ENCODE results near the gene SLC12A2. TPM values are rescaled to one million over a fixed set of nuclear protein-coding genes. Genes with fewer than 3 reads are reported as not detected.
A peak's percentile ranks its signal among the peaks of the same experiment; 100 is the strongest.

SLC12A2 gene
- total RNA-seq, 1 experiment from 2014 or later, result 36.9 TPM

DNA sequence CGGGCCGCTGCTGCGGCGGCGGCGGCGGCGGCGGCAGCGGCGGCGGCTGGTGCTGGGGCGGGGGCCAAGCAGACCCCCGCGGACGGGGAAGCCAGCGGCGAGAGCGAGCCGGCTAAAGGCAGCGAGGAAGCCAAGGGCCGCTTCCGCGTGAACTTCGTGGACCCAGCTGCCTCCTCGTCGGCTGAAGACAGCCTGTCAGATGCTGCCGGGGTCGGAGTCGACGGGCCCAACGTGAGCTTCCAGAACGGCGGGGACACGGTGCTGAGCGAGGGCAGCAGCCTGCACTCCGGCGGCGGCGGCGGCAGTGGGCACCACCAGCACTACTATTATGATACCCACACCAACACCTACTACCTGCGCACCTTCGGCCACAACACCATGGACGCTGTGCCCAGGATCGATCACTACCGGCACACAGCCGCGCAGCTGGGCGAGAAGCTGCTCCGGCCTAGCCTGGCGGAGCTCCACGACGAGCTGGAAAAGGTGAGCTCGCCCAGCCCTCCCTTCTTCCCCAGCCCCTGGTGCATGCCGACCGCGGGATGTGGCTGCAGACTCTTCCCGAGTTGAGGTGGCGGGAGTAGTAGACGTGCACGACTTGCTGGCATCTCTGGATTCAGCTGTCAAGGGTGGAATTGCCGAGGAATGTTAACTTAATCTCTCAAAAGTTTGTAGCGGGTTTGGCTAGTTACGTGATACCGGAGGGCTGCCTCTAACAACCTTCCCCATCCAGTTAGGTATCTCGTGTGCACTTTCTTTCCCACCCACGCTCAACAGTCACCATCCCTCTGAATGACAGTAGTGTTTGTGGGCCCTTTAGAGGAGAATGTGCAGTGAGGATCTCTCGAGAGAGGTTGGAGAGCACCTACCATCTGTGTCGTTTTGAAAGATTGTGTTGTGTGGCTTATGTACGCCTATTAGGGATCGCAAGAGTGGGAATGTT is 932 bp downstream of the SLC12A2 start:
- BruUV-seq (replicated peaks), result no TSS peak
- intact Hi-C loops (cut with micrococcal nuclease; ENCODE audit: unreplicated experiment) (loop anchor here (10.0 kb wide), 1 partner anchor 180 kb away; no protein-coding TSS in a partner anchor), in situ Hi-C loops (cut with HindIII; ENCODE audit: low pct_unique_long_range_greater_than_20kb, low sequenced_read_pairs) (no loop called here)
- POLR2A ChIA-PET, result no interaction called here
- ATAC-seq (peak; percentile 28), DNase-seq (ENCODE audit: low read depth, low spot score) (no peak)
- Histone ChIP-seq H3K27me3 (ENCODE audit: control insufficient read depth, insufficient read depth, low read length) (no peaks in the 10 kb centered on the region), H3K36me3 (ENCODE audit: control insufficient read depth, insufficient read depth, low read length) (no peaks in the 10 kb centered on the region; the same call in 1 of the 2 replicates), H3K4me3 (ENCODE audit: low read depth in 2 of 2, low read length in 2 of 2) (peak overlapping the region; percentile 64 to 77), H3K9me3 (ENCODE audit: control insufficient read depth, insufficient read depth, low read depth, low read length) (no peaks in the 10 kb centered on the region), H3K4me1 (ENCODE audit: control insufficient read depth, insufficient read depth, low read length) (peaks cover 30% of the 10 kb centered on the region), H3K27ac (ENCODE audit: low read length) (peak overlapping the region; percentile 54)
- CTCF ChIA-PET, result no interaction called here
- TF ChIP-seq SIN3A (IDR thresholded peaks at IDR 0.05; ENCODE audit: borderline replicate concordance, insufficient read depth, low read depth, low read length) (no peak), TCF7L2 (IDR thresholded peaks at IDR 0.05; ENCODE audit: low read depth, low read length) (no peak), POLR2AphosphoS5 (IDR thresholded peaks at IDR 0.05; ENCODE audit: low read depth, low read length) (no peak)
- TF ChIP-seq, protein P1, sequence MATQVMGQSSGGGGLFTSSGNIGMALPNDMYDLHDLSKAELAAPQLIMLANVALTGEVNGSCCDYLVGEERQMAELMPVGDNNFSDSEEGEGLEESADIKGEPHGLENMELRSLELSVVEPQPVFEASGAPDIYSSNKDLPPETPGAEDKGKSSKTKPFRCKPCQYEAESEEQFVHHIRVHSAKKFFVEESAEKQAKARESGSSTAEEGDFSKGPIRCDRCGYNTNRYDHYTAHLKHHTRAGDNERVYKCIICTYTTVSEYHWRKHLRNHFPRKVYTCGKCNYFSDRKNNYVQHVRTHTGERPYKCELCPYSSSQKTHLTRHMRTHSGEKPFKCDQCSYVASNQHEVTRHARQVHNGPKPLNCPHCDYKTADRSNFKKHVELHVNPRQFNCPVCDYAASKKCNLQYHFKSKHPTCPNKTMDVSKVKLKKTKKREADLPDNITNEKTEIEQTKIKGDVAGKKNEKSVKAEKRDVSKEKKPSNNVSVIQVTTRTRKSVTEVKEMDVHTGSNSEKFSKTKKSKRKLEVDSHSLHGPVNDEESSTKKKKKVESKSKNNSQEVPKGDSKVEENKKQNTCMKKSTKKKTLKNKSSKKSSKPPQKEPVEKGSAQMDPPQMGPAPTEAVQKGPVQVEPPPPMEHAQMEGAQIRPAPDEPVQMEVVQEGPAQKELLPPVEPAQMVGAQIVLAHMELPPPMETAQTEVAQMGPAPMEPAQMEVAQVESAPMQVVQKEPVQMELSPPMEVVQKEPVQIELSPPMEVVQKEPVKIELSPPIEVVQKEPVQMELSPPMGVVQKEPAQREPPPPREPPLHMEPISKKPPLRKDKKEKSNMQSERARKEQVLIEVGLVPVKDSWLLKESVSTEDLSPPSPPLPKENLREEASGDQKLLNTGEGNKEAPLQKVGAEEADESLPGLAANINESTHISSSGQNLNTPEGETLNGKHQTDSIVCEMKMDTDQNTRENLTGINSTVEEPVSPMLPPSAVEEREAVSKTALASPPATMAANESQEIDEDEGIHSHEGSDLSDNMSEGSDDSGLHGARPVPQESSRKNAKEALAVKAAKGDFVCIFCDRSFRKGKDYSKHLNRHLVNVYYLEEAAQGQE (IDR thresholded peaks at IDR 0.05; ENCODE audit: insufficient read depth in 1 of 2, low read depth in 2 of 2, low read length in 1 of 2), result no peak
- TF ChIP-seq, protein P2, sequence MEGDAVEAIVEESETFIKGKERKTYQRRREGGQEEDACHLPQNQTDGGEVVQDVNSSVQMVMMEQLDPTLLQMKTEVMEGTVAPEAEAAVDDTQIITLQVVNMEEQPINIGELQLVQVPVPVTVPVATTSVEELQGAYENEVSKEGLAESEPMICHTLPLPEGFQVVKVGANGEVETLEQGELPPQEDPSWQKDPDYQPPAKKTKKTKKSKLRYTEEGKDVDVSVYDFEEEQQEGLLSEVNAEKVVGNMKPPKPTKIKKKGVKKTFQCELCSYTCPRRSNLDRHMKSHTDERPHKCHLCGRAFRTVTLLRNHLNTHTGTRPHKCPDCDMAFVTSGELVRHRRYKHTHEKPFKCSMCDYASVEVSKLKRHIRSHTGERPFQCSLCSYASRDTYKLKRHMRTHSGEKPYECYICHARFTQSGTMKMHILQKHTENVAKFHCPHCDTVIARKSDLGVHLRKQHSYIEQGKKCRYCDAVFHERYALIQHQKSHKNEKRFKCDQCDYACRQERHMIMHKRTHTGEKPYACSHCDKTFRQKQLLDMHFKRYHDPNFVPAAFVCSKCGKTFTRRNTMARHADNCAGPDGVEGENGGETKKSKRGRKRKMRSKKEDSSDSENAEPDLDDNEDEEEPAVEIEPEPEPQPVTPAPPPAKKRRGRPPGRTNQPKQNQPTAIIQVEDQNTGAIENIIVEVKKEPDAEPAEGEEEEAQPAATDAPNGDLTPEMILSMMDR (IDR thresholded peaks at IDR 0.05), result no peak

DNA sequence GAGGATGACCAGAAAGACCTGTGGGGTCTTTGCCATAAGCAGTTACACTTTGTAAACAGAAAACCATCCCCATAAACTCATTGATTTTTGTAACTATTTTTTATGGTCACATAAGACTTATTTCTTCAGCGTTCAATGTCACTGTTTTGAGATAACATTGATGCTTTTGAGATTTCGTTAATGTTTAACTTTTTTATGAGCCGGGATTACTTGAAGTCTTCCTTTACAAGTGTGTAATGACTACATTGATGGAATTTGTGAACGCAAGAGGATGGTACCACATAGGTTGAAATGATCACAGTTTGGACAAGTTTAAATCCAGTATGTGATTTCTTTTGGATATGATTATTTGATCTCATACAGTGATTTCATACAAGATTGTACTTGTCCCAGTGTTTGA is 1.8 kb downstream of the SLC12A2 start:
- ChIA-PET CTCF (no interaction called here), POLR2A (no interaction called here)
- in situ Hi-C loops (cut with HindIII; ENCODE audit: low pct_unique_long_range_greater_than_20kb, low sequenced_read_pairs), result no loop called here
- intact Hi-C loops (cut with micrococcal nuclease; ENCODE audit: unreplicated experiment), result loop anchor here (10.0 kb wide), 1 partner anchor 181 kb away; no protein-coding TSS in a partner anchor
- H3K27me3 ChIP-seq (ENCODE audit: control insufficient read depth, insufficient read depth, low read length), result no peaks in the 10 kb centered on the region
- TSS peak; percentile 63 for BruUV-seq (replicated peaks)
- no peaks in the 10 kb centered on the region; the same call in 1 of the 2 replicates for H3K36me3 ChIP-seq (ENCODE audit: control insufficient read depth, insufficient read depth, low read length)
- DNase-seq (ENCODE audit: low read depth, low spot score) (no peak), ATAC-seq (no peak)
- H3K27ac ChIP-seq (ENCODE audit: low read length), result no peak overlapping the region; the same call in 1 of the 2 replicates
- H3K9me3 ChIP-seq (ENCODE audit: control insufficient read depth, insufficient read depth, low read depth, low read length), result no peaks in the 10 kb centered on the region
- TF ChIP-seq TCF7L2 (IDR thresholded peaks at IDR 0.05; ENCODE audit: low read depth, low read length) (no peak), SIN3A (IDR thresholded peaks at IDR 0.05; ENCODE audit: borderline replicate concordance, insufficient read depth, low read depth, low read length) (no peak), POLR2AphosphoS5 (IDR thresholded peaks at IDR 0.05; ENCODE audit: low read depth, low read length) (no peak)
- TF ChIP-seq, protein P2 (IDR thresholded peaks at IDR 0.05), result no peak
- TF ChIP-seq, protein P1 (IDR thresholded peaks at IDR 0.05; ENCODE audit: insufficient read depth in 1 of 2, low read depth in 2 of 2, low read length in 1 of 2), result no peak
- H3K4me1 ChIP-seq (ENCODE audit: control insufficient read depth, insufficient read depth, low read length), result peaks cover 30% of the 10 kb centered on the region
- H3K4me3 ChIP-seq (ENCODE audit: low read depth in 2 of 2, low read length in 2 of 2), result peak overlapping the region; percentile 64 to 77

Data from Panc1 (cell line).